GM23338 (cell line): ENCODE measurements around the gene ARMH1.

Source experiments
- CTCF ChIP-seq, 2 experiments: fragments of 200-600 bp in 1 of 2; sonication (generic) in 1 of 2; conservative IDR thresholded peaks; 2 replicates each; pipeline versions ENCODE4 v1.5.1 to v1.6.1; 2016 to 2017; ENCODE audit warnings: antibody characterized with exemption in 2 of 2, low read depth in 2 of 2, mild to moderate bottlenecking in 2 of 2, moderate library complexity in 1 of 2
- EZH2 ChIP-seq: fragments of 200-600 bp; sonication (generic); IDR thresholded peaks from one replicate; pipeline ENCODE4 v1.8.0; 2017; ENCODE audit warnings: antibody characterized with exemption, mild to moderate bottlenecking, low read depth; ENCODE audit not compliant: unreplicated experiment
- EZH2phosphoT487 ChIP-seq: fragments of 200-600 bp; sonication (generic); IDR thresholded peaks from one replicate; pipeline ENCODE4 v1.8.1; 2018; ENCODE audit warnings: antibody characterized with exemption; ENCODE audit not compliant: unreplicated experiment
- JUNB ChIP-seq: IDR thresholded peaks from one replicate; pipeline ENCODE4 v1.6.1; 2016; ENCODE audit warnings: antibody characterized with exemption; ENCODE audit not compliant: unreplicated experiment
- POLR2AphosphoS5 ChIP-seq: IDR thresholded peaks from 2 replicates; pipeline ENCODE4 v1.6.1; 2016; ENCODE audit warnings: antibody characterized with exemption, low read depth

- TF ChIP-seq CTCF (conservative IDR thresholded peaks at IDR 0.05; ENCODE audit: low read depth in 2 of 2) (no peak), JUNB (no peak), POLR2AphosphoS5 (no peak), EZH2 (no peak), EZH2phosphoT487 (no peak)
Measured at GRCh38 chr1:44698138-44698537, 23.6 kb downstream of the ARMH1 start.
